Measurements from ENCODE around the gene PMP22.
"Not testable (repeated sequence)": the region's sequence is repeated elsewhere in the genome, so short reads cannot be mapped to it uniquely, and the experiment has no call there.

PMP22 gene

DNA sequence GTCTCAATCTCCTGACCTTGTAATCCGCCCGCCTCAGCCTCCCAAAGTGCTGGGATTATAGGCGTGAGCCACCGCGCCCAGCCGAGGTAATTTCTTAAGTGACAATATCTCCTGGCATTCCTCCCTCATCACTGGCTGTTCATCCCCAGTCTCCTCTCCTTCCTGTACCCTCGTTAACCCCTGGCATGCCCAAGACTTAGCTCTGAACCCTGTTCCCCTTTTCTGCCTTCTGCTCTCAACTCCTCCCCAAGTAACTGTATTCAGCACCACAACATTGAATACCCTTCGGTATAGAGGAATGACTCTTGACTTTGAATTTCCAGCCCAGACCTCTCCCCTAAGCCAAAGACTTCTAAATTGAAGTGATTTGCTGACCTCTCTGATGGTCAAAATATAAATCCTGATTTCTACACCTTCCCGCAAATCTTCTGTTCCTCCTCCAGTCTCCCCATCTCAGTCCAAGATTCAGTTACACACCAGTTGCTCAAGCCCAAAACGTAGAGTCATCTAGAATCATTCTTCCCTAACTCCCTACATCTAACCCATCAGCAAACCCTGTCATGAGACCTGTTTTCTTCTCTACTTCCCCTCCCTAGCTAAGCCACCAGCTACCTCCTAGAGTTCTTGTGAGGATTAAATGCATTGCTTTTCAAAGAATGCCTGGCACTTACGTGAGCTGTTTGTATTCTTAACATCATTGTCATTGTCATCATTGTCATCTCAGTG lies 14.8 kb downstream of the PMP22 start:
- no peak for DNase-seq

DNA sequence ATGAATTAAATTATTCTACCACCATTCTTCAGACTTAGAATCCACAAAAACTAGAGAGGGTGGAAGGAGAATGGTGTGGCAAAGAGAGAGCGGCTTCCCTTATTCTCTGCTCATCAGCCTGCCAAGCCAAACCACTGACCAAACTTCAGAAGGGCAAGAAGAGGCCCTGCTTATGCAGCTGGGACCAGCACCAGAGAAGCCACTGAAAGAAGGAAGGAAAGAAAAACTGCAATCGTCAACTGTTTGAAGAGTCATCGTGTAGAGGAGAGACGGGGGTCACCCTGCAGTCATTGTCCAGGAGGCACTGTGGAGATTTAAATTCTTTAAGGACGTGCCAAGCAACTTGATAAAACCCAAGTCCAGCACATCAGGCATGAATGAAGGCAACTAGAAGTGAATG lies 15.6 kb downstream of the PMP22 start:
- DNase-seq, result no peak

DNA sequence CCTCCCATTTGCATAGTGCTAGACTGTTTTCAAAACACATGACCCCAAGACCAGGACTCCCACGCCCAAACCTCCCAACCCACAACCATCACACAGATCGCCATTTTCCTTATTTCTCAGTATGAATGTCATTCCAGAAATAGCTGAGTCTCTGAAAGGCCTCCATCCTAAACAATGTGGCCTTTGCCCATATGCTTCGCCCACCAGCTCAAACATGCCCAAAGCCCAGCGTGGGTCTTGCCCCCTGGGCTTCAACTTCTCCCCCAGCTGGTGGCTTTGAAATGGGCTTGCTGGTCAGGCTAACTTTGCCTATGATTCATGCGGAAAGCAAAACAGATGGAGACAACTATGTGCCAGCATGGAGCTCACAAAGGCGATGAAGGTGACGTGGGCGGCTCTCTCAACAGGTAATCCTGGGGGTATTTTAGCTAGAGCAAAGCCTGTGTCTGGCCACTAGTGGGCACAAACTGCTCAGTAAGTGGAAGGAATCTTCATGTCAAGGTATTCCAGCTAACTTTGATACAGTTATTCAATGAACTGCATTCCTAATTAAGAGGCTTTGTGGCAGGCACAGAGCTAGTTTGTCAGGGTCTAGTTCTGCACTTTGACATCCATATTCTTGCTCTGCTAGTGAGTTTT lies 17.1 kb downstream of the PMP22 start:
- no peak for DNase-seq

GRCh38 chr17:15245054-15245453 lies 20.1 kb downstream of the PMP22 start:
- no peak for DNase-seq

DNA sequence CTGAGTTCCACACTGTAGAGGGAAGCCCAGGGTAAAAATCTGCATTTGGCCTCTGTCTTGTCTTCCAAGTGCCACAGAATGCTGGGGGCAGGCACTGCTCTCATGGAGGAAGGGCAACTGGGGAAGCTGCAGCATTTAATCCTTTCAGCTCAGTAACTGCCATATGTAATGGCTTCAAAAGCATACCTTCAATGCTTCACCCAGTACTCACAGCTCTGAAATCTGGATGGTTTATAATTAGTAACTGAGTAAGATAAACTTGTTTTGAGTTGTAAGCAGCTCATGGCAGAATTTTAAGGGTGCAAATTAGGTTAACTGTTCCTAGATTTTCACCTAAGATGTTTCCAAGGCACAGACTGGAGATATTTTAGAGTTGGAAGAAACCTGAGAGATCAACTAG lies 24.5 kb downstream of the PMP22 start:
- no peak for DNase-seq

DNA sequence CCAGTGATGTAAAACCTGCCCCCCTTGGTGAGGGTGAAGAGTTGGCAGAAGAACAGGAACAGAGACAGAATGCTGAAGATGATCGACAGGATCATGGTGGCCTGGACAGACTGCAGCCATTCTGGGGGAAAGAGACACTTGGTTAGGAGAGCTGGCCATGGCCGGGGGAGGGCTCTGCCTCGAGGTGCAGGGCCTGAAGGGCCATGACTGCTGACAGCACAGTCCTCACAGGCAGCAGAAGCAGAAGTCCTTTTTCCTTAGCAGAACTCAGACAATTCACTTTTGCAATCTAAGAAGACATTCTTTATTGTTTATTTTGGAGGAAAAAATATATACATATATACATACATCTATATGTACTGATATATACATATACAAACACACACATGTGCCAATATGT lies 25.6 kb downstream of the PMP22 start:
- no peak for DNase-seq

DNA sequence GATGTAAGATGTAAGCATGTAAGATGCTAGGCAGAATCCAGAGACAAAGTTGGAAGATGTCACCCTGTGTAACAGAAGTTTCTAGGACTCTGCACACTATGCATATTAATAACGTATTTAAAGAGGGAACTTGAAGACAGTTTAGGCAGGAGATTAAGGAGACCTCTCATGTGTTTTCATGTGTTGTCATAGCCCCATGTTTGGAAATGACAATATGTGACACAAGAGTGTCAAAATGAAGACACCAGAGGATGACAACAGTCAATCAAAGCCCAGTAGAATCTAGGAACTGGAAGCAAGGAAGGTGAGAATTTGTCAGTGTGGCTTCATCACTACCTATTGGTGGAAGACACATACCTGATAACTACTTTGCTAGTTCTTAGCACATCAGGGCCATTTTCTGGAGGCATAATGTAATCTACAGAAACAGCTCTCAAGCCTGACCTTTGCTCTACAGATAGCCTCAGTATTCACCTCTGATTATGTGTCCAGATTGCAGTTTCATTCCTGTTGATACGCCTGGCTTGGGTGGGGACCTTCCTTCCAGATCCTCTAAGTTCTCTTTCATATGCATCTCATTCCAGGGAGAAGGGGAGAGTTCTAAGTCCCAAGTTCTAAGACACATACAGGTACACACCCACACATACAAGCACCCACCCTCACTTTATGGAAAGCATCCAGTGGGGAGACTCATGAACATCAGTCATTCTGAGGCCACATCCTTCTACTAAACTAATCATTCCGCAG lies 26.3 kb downstream of the PMP22 start:
- DNase-seq, result no peak

DNA sequence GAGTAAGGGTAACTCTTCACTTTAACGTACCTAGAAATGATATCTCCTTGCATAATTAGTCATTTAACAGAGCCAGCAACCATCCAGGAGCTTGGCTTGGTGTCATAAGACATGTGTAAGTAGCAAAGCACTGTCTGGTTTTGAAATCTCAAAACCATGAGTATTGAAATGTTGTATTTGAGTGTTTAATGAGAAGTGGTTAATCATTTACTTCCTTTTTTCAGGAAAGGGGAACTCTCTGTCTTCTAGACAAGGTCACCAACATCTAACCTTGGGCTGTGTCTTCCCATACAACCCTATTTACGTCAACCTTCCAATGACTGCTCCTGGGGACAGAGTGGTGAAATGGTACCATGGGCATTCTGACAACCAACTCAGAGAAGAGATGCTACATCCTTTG lies 27.1 kb downstream of the PMP22 start:
- DNase-seq, result no peak

DNA sequence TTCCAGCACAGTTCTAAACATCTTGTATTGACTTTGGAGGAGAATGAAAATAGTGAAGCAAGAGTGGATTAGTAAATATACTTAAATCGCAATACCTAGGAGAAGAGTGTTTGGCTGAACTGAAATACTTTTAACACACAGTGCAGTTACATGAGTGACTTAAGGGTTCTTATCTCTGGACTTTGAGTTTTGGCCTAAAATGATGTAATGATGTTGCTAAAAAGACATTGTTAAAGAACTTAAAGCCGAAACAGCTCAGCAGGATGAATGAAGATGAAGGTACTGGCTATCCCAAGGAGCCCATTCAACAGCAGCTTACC lies 28.1 kb downstream of the PMP22 start:
- no peak for DNase-seq

DNA sequence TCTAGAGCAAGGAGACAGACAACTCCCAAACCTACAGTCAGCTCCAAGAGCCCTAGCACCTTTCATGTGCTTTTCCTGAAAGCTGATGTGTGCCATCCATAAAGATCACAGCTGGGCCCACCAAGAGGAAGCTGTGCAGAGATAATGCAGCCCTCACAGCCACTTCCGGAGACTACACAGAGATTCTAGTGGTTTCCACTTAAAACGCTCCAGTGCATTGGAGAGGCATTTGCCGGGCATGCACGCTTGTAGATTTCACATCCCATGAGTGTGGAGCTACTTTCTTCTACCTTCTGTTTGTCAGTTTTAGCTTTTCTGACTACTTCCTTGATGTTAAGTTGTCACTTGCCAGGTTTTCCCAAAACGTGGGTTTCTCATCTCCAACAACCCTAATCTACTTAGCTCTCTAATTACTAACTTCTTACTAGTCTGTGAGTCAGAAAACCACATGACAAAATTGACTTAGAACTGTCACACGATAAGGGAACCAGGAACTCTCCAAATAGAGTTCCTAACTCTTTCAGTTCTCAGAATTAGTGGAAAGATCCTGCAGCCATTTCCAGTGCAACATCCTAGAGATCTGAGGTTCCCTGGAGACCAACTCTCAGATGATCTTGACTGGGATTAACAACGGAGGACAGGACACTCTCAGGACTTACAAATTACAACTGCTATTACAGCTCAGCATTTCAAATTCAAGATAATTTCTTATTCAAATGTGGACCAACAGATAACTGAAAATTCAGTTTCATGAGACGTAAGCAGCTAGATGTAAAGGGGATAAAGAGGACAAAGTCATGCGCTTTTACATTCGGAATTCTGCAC lies 28.6 kb downstream of the PMP22 start:
- DNase-seq, result no peak

GRCh38 chr17:15233971-15234370 lies 31.2 kb downstream of the PMP22 start:
- DNase-seq, result no peak

DNA sequence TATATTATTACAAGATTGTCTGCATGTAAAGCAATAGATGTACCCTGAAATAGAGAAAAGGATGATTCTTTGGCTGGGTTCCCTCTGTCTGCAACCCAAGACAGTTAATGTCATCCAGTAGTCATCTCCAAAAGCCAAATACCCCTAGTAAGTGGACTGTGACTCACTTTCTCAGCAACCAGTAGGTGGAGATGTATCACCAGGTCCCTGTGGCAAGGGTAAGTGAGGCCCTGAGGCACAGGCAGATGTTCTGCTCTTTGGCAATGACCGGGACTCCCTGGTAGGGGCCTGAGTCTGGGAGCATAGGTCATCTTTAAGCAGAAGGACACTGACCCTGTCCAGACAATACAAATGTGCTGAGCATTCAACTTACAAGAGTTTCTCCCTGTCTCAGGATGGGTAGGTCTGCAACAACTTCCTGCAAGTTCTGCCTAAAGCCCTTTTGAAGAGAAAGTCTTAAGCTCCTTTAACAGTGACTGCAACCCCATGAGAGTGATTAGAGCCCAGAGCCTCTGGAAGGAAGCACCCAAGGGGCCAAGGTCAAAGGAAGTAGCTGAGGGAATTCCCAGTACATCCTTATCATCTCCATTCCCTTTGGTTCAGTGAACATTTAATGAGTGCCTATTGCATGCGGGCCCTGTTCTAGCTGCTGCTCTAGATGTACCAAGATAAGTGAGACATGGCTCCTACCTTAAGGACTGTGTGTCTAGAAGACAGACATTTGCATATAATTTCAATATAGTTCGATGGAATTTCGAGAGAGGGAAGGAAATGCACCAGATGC lies 31.9 kb downstream of the PMP22 start:
- DNase-seq, result peak; percentile 52

- DNase-seq, result no peak
Observed at GRCh38 chr17:15232517-15232915, 32.6 kb downstream of the PMP22 start.

DNA sequence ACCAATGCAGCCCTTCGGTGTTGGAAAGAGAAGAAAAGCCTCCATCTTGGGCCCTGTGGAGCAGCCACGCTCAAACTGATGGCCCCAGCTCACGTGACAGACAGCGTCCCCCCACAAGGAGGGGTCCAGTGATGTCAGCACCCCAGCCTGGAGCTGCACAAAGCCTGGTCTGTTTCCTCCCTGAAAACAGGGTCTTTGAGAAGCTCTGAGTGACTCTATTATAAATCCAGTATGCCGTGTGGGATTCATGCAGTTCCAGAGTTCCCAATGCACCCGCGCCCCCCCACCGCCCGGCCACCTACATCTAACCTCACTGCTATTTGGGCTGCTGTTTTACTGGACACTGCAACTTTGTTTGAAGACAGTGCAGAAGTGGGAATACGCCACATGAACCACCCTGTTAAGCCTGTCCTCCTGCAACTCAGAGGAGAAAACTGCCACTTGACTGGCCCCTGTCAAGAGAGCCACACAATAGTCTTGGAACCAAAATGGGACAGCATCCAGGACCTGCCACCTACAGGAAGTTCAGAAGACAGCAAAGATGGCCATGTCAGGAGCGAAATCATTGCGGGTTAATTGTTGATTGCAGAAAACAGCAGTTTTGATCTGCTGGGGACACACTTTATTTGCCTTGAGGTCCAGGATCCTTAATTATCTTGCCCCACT lies 33.1 kb downstream of the PMP22 start:
- no peak for DNase-seq

DNA sequence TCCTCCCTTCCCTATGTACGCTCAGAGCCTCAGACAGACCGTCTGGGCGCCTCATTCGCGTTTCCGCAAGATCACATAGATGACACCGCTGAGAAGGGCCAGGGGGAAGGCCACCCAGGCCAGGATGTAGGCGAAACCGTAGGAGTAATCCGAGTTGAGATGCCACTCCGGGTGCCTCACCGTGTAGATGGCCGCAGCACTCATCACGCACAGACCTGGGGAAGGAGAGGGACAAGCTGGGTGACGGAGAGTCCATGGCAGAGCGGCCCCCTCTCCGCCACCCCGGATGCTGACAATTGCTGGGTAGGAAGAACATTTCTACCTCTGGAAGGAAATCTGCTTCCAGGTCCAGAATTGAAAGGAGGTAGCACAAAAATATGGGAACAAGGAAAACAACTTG lies 34.3 kb downstream of the PMP22 start:
- no peak for DNase-seq

DNA sequence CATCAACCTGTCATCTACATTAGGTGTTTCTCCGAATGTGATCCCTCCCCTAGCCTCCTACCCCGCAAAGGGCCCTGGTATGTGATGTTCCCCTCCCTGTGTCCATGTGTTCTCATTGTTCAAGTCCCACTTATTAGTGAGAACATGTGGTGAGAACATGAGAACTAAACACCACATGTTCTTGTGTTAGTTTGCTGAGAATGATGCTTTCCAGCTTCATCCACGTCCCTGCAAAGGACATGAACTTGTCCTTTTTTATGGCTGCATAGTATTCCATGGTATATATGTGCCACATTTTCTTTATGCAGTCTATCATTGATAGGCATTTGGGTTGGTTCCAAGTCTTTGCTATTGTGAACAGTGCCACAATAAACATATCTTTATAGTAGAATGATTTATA lies 43.3 kb downstream of the PMP22 start:
- DNase-seq, result not testable (repeated sequence)

GRCh38 chr17:15220785-15221184 lies 44.3 kb downstream of the PMP22 start:
- DNase-seq, result peak; percentile 93

- no peak for DNase-seq
Observed at GRCh38 chr17:15216481-15216880, 48.6 kb downstream of the PMP22 start.

DNA sequence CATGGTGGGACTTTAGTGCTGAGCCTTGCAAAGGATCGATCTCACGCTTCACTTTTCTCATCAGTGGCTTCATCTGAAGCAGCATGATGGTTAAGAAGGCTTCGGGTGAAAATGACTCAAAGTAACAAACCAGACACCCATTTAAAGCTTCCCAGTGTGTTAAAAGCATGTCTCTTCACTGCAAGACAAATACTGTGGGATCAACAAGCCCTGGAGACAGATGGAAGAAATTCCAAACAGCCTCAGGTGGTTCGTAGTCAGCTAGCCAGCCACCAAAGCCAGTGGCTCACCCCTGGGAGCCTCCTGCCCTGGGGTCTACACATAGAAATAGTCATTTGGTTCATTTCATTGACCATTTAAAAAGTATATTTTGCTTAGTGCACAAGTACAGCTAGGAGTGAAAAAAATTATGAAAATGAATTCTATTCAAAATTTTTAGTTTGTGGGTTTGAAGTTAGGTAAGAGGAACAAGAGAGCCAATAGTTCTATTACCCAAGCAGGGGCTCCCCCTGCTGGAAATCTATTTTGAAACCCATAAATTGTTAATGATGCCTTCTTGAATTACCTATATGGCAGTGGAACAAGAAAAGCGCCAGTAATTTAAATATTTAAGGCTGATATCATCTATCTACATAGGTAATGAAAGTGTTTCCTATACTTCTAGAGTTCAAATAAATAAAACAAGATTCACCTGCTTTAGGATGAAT lies 51.6 kb downstream of the PMP22 start:
- peak; percentile 43 for DNase-seq

DNA sequence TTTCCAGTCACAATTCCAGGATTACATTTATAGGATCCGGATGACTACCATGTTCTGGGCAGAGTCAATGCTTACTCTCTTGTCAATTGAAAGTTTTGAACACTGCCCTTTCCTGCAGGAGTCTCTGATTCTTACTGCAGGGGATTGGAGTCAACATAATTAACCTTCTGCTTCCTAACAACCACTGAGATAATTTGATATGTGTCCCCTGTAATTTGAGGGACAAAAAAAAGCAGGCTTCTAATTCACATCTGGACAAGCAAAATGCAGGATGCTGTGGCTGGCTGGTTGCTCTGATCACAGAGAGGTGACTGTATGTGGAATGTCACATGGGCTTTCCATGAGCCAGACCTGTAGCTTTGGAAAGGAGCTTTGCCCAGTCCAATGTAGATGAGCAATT lies 54.9 kb downstream of the PMP22 start:
- no peak for DNase-seq

GRCh38 chr17:15203062-15203461 lies 62.1 kb downstream of the PMP22 start:
- not testable (repeated sequence) for DNase-seq

Data from fibroblast of skin of scalp (primary cell).